IMR-90 (cell line): ENCODE measurements around the gene SERPIND1. TPM values are rescaled to one million over a fixed set of nuclear protein-coding genes. Genes with fewer than 3 reads are reported as not detected.

Experiments used
- ATAC-seq: fragments of 200-7000 bp; cut with Tn5 transposase; 2 replicates; pipeline ENCODE4 v1.9.1; 2020; ENCODE audit warnings: low read depth, mild to moderate bottlenecking, moderate library complexity
- BruUV-seq: library from RNA; stranded (reverse); fragments of 400-500 nt; replicated peaks from 2 replicates; lab custom pipeline; 2021; lab: Mats Ljungman, UMichigan
- CTCF ChIA-PET: fragments of 300-600 bp; formaldehyde crosslinking; extraction: SDS; loops from one replicate; lab custom pipeline; 2021; ENCODE audit warnings: antibody characterized with exemption; lab: Yijun Ruan, JAX
- POLR2A ChIA-PET: fragments of 300-600 bp; sonication (Branson Sonifier 250); formaldehyde crosslinking; loops from one replicate; lab custom pipeline; 2022; ENCODE audit warnings: antibody characterized with exemption; ENCODE audit not compliant: unreplicated experiment; lab: Charles Lee
- DNase-seq: peaks from one replicate; pipeline ENCODE4 v3.0.0; 2013
- H2AFZ ChIP-seq: replicated peaks from 2 replicates; pipeline ENCODE3; 2013; ENCODE audit warnings: low read length, mild to moderate bottlenecking; ENCODE audit not compliant: poor library complexity
- H2AK5ac ChIP-seq: 2 replicates; pipeline ENCODE4 v1.6.1; 2013; ENCODE audit warnings: low read depth, low read length, inconsistent platforms
- H2AK9ac ChIP-seq: replicated peaks from 2 replicates; pipeline ENCODE3; 2013; ENCODE audit warnings: mild to moderate bottlenecking, low read depth, low read length, moderate library complexity; ENCODE audit not compliant: poor library complexity
- H2BK120ac ChIP-seq: 2 replicates; pipeline ENCODE4 v1.6.1; 2013; ENCODE audit warnings: low read depth, low read length, inconsistent platforms
- H2BK15ac ChIP-seq: 3 replicates; pipeline ENCODE4 v1.6.1; 2013; ENCODE audit warnings: low read depth, low read length, inconsistent platforms
- H2BK20ac ChIP-seq: 2 replicates; pipeline ENCODE4 v1.6.1; 2013; ENCODE audit warnings: low read depth, mild to moderate bottlenecking, inconsistent platforms, low read length, moderate library complexity
- H2BK5ac ChIP-seq: 2 replicates; pipeline ENCODE4 v1.6.1; 2013; ENCODE audit warnings: mild to moderate bottlenecking, low read depth, low read length, inconsistent platforms; ENCODE audit not compliant: poor library complexity, severe bottlenecking
- H3K14ac ChIP-seq: replicated peaks from 2 replicates; pipeline ENCODE4 v1.6.1; 2013; ENCODE audit warnings: low read depth, low read length, inconsistent platforms
- H3K18ac ChIP-seq: 2 replicates; pipeline ENCODE4 v1.6.1; 2013; ENCODE audit warnings: low read depth, low read length, control low read depth
- H3K23ac ChIP-seq: 2 replicates; pipeline ENCODE4 v1.6.1; 2013; ENCODE audit warnings: low read depth, low read length, inconsistent platforms
- H3K27ac ChIP-seq: 2 replicates; pipeline ENCODE4 v1.5.1; 2013; ENCODE audit warnings: mild to moderate bottlenecking, control low read depth, low read length; ENCODE audit not compliant: insufficient read depth
- H3K27me3 ChIP-seq: 2 replicates; pipeline ENCODE4 v1.6.1; 2013; ENCODE audit warnings: low read length; ENCODE audit not compliant: control insufficient read depth, insufficient read depth
- H3K36me3 ChIP-seq: 2 replicates; pipeline ENCODE4 v1.6.1; 2013; ENCODE audit warnings: low read length, mixed read lengths; ENCODE audit not compliant: control insufficient read depth, insufficient read depth
- H3K4ac ChIP-seq: 2 replicates; pipeline ENCODE4 v1.6.1; 2013; ENCODE audit warnings: low read depth, low read length, inconsistent platforms
- H3K4me1 ChIP-seq: 2 replicates; pipeline ENCODE4 v1.6.1; 2013; ENCODE audit warnings: low read length, mixed read lengths; ENCODE audit not compliant: control insufficient read depth, insufficient read depth
- H3K4me2 ChIP-seq: 2 replicates; pipeline ENCODE4 v1.6.1; 2013; ENCODE audit warnings: low read depth, mild to moderate bottlenecking, control low read depth, low read length, moderate library complexity
- H3K4me3 ChIP-seq: 2 replicates; pipeline ENCODE4 v1.5.1; 2013; ENCODE audit warnings: low read depth, mild to moderate bottlenecking, control low read depth, low read length, moderate library complexity; ENCODE audit not compliant: insufficient read depth
- H3K56ac ChIP-seq: 2 replicates; pipeline ENCODE4 v1.6.1; 2013; ENCODE audit warnings: low read length, inconsistent platforms; ENCODE audit not compliant: insufficient read depth; ENCODE audit errors: extremely low read depth
- H3K79me1 ChIP-seq, 2 experiments: 2 replicates each; pipeline ENCODE4 v1.6.1; 2013; ENCODE audit warnings: low read length in 2 of 2, inconsistent platforms in 1 of 2, low read depth in 1 of 2
- H3K9ac ChIP-seq: 2 replicates; pipeline ENCODE4 v1.6.1; 2013; ENCODE audit warnings: low read depth, low read length, control low read depth
- H3K9me1 ChIP-seq: 2 replicates; pipeline ENCODE4 v1.6.1; 2013; ENCODE audit warnings: low read length, inconsistent platforms; ENCODE audit not compliant: insufficient read depth
- H3K9me3 ChIP-seq: 2 replicates; pipeline ENCODE4 v1.6.1; 2013; ENCODE audit warnings: low read length; ENCODE audit not compliant: control insufficient read depth, insufficient read depth
- H4K20me1 ChIP-seq: 2 replicates; pipeline ENCODE4 v1.6.1; 2013; ENCODE audit warnings: low read length, inconsistent platforms; ENCODE audit not compliant: insufficient read depth
- H4K5ac ChIP-seq: 2 replicates; pipeline ENCODE4 v1.6.1; 2013; ENCODE audit warnings: mild to moderate bottlenecking, low read depth, low read length, control low read depth
- H4K8ac ChIP-seq, 2 experiments: 2 replicates each; pipeline ENCODE4 v1.6.1; 2013; ENCODE audit warnings: low read depth in 2 of 2, low read length in 2 of 2, control low read depth in 1 of 2, inconsistent platforms in 1 of 2
- H4K91ac ChIP-seq: 2 replicates; pipeline ENCODE4 v1.6.1; 2013; ENCODE audit warnings: low read depth, low read length, inconsistent platforms; ENCODE audit not compliant: insufficient read depth
- BHLHE40 ChIP-seq: fragments of 150-350 bp; IDR thresholded peaks from 2 replicates; pipeline ENCODE4 v1.6.1; 2016; ENCODE audit warnings: mild to moderate bottlenecking, low read depth, low read length
- CEBPB ChIP-seq: IDR thresholded peaks from 2 replicates; pipeline ENCODE4 v1.6.1; 2012; ENCODE audit warnings: low read depth, low read length, improper control_type of control experiment
- CHD1 ChIP-seq: IDR thresholded peaks from 2 replicates; pipeline ENCODE4 v1.6.1; 2012; ENCODE audit warnings: low read depth, low read length, improper control_type of control experiment
- MAFK ChIP-seq: IDR thresholded peaks from 2 replicates; pipeline ENCODE4 v1.6.1; 2012; ENCODE audit warnings: low read depth, low read length, improper control_type of control experiment
- MAZ ChIP-seq: IDR thresholded peaks from 2 replicates; pipeline ENCODE4 v1.6.1; 2012; ENCODE audit warnings: low read depth, mild to moderate bottlenecking, low read length, improper control_type of control experiment, moderate library complexity, borderline replicate concordance
- MXI1 ChIP-seq: IDR thresholded peaks from 2 replicates; pipeline ENCODE4 v1.6.1; 2012; ENCODE audit warnings: low read depth, mild to moderate bottlenecking, low read length, moderate library complexity, borderline replicate concordance
- NFE2L2 ChIP-seq: fragments of 150-350 bp; IDR thresholded peaks from 2 replicates; pipeline ENCODE4 v1.6.1; 2016; ENCODE audit warnings: low read depth, mild to moderate bottlenecking, low read length
- POLR2A ChIP-seq: IDR thresholded peaks from 2 replicates; pipeline ENCODE4 v1.6.1; 2012; ENCODE audit warnings: mild to moderate bottlenecking, low read depth, low read length
- RAD21 ChIP-seq: IDR thresholded peaks from 2 replicates; pipeline ENCODE4 v1.6.1; 2012; ENCODE audit warnings: low read length, improper control_type of control experiment
- RCOR1 ChIP-seq: IDR thresholded peaks from 2 replicates; pipeline ENCODE4 v1.6.1; 2012; ENCODE audit warnings: mild to moderate bottlenecking, low read length, improper control_type of control experiment; ENCODE audit not compliant: insufficient replicate concordance
- SMC3 ChIP-seq: fragments of 150-350 bp; IDR thresholded peaks from 2 replicates; pipeline ENCODE4 v1.6.1; 2016; ENCODE audit warnings: low read depth, mild to moderate bottlenecking, antibody characterized with exemption, low read length, moderate library complexity
- WGBS, 2 experiments: methylation state at CpG; one replicate each; pipeline versions ENCODE4 v1.1.5 to v1.1.7; 2013; ENCODE audit warnings: missing lambda C conversion rate in 2 of 2; ENCODE audit not compliant: insufficient read length in 1 of 2; ENCODE audit errors: extremely low coverage in 2 of 2; 5-methylcytosine and 5-hydroxymethylcytosine counted together
- dilution Hi-C: fragments of 300-500 bp; cut with HindIII; formaldehyde crosslinking; loops from one replicate; pipeline ENCODE4 v1.14.3; 2018; ENCODE audit warnings: low sequenced_read_pairs; ENCODE audit not compliant: unreplicated experiment
- in situ Hi-C: fragments of 300-500 bp; cut with MboI; formaldehyde crosslinking; loops from 3 replicates; pipeline ENCODE4 v1.14.3; 2019; ENCODE audit warnings: low sequenced_read_pairs, inconsistent platforms, mixed read lengths
- intact Hi-C: fragments of 100-400 bp; cut with micrococcal nuclease; formaldehyde crosslinking; loops from 2 replicates; pipeline ENCODE4 v1.10.0; 2022
- polyA plus RNA-seq, 3 experiments: library from polyadenylated mRNA; depleted of rRNA; stranded (reverse); fragments of >200 nt; gene quantifications; 2 replicates each; pipeline ENCODE4 v1.2.3, GENCODE V29; 2012; ENCODE audit warnings: low replicate concordance in 1 of 3
- total RNA-seq: library from RNA; depleted of rRNA; stranded (reverse); fragments of >200 nt; gene quantifications from 2 replicates; pipeline ENCODE4 v1.2.3, GENCODE V29; 2012
- TF ChIP-seq, protein P1 (sequence below): fragments of 150-350 bp; IDR thresholded peaks from 2 replicates; pipeline ENCODE4 v1.6.1; 2017; ENCODE audit warnings: mild to moderate bottlenecking, antibody characterized with exemption, low read length, low read depth
- TF ChIP-seq, protein P2 (sequence below): fragments of 150-350 bp; IDR thresholded peaks from 2 replicates; pipeline ENCODE4 v1.6.1; 2016; ENCODE audit warnings: low read depth, mild to moderate bottlenecking, low read length, moderate library complexity, borderline replicate concordance
- TF ChIP-seq, protein P3 (sequence below): conservative IDR thresholded peaks from 2 replicates; pipeline ENCODE4 v1.5.1; 2012; ENCODE audit warnings: mild to moderate bottlenecking, low read depth, low read length, improper control_type of control experiment

SERPIND1 gene
- total and polyA plus RNA-seq, 2 of the 4 experiments (the other 2 are of a cell fraction) = 0.12 TPM; not detected in 1

DNA sequence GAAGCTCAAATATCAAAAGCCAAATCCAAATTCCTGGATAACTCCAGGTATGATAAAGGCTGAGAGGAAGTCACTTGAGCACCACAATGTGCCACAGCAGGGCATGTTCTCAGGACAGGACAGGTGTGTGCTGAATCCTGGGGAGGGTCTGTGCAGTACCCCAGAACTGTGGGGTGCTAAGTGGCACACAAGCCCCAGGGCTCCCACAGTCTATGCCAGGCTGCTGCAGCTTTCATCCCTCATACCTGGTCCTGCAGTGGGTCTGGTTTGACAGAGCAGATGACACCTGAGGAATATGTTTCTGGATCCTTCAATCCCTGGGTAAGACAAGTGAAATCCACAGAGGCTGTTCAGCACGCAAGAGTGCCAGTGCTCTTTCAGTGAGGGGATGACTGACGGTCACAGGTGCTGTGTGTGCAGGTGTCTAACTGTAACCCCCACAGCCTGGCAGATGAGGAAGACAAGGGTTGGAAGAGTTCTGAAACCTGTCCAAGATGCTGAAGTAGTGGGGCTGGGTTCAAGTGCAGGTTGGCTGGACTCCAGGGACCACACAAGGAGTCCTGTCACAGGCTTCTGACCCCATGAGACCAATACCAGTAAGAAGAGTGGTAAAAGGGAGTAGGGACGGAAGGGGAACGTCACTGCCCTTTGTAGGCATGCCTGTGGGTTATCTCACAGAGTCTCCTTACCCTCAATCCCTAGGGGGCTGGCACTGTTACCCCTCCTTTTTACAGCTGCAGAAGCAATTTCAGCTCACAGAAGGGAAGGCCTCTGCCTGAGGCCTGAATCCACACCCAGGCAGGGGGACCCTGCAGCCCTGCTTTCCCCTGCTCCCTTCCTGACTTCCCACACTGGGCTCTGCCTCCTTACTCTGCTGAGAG lies 14.1 kb downstream of the SERPIND1 start:
- no peak overlapping the region for H3K56ac ChIP-seq
- CTCF ChIA-PET = no interaction called here
- H3K9ac ChIP-seq = no peak overlapping the region
- in situ Hi-C loops = loop anchor here (10.0 kb wide), 1 partner anchor 63 kb away; no protein-coding TSS in a partner anchor
- H2BK5ac ChIP-seq = no peak overlapping the region
- no peak overlapping the region for H3K4ac ChIP-seq
- H2AK9ac ChIP-seq = peak overlapping the region; percentile 8
- no peak overlapping the region for H4K8ac ChIP-seq
- no peak overlapping the region for H2AFZ ChIP-seq
- H2BK15ac ChIP-seq = no peak overlapping the region
- no peak overlapping the region for H2BK120ac ChIP-seq
- WGBS, 2 experiments = no CpG with 5 or more reads among the region's 4 CpGs
- intact Hi-C loops = no loop called here
- H3K4me2 ChIP-seq = no peak overlapping the region
- BruUV-seq = no TSS peak
- no peak overlapping the region for H4K5ac ChIP-seq
- H3K27ac ChIP-seq = no peak overlapping the region
- peaks cover 40% of the 10 kb centered on the region for H3K36me3 ChIP-seq
- no peak overlapping the region for H3K14ac ChIP-seq
- POLR2A ChIA-PET = no interaction called here
- 0 out of 2 replicates have a peak, but pooled peaks cover 3% of the 10 kb centered on the region for H4K20me1 ChIP-seq
- ATAC-seq (no peak), DNase-seq (no peak)
- H4K91ac ChIP-seq = no peak overlapping the region
- H2BK20ac ChIP-seq = no peak overlapping the region
- peaks cover 10% of the 10 kb centered on the region for H3K9me1 ChIP-seq
- no peaks in the 10 kb centered on the region for H3K9me3 ChIP-seq
- H3K27me3 ChIP-seq = no peaks in the 10 kb centered on the region
- no peak overlapping the region for H3K23ac ChIP-seq
- no peak overlapping the region for H3K4me3 ChIP-seq
- H3K4me1 ChIP-seq = peaks cover 2% of the 10 kb centered on the region; the same call in 1 of the 2 replicates
- dilution Hi-C loops = no loop called here
- H3K18ac ChIP-seq = no peak overlapping the region
- H3K79me1 ChIP-seq = peaks cover 0 to 12% of the 10 kb centered on the region in 2 experiments; a peak in 2 of 4 replicates
- no peak overlapping the region for H2AK5ac ChIP-seq
- no peak for TF ChIP-seq NFE2L2
- no peak for TF ChIP-seq SMC3
- TF ChIP-seq CEBPB = no peak
- no peak for TF ChIP-seq MXI1
- TF ChIP-seq MAZ = no peak
- no peak for TF ChIP-seq BHLHE40
- no peak for TF ChIP-seq CHD1
- TF ChIP-seq, protein P1, sequence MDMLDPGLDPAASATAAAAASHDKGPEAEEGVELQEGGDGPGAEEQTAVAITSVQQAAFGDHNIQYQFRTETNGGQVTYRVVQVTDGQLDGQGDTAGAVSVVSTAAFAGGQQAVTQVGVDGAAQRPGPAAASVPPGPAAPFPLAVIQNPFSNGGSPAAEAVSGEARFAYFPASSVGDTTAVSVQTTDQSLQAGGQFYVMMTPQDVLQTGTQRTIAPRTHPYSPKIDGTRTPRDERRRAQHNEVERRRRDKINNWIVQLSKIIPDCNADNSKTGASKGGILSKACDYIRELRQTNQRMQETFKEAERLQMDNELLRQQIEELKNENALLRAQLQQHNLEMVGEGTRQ = no peak
- no peak for TF ChIP-seq POLR2A
- TF ChIP-seq RCOR1 = no peak
- TF ChIP-seq RAD21 = no peak
- TF ChIP-seq, protein P2, sequence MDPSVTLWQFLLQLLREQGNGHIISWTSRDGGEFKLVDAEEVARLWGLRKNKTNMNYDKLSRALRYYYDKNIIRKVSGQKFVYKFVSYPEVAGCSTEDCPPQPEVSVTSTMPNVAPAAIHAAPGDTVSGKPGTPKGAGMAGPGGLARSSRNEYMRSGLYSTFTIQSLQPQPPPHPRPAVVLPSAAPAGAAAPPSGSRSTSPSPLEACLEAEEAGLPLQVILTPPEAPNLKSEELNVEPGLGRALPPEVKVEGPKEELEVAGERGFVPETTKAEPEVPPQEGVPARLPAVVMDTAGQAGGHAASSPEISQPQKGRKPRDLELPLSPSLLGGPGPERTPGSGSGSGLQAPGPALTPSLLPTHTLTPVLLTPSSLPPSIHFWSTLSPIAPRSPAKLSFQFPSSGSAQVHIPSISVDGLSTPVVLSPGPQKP = no peak
- TF ChIP-seq, protein P3, sequence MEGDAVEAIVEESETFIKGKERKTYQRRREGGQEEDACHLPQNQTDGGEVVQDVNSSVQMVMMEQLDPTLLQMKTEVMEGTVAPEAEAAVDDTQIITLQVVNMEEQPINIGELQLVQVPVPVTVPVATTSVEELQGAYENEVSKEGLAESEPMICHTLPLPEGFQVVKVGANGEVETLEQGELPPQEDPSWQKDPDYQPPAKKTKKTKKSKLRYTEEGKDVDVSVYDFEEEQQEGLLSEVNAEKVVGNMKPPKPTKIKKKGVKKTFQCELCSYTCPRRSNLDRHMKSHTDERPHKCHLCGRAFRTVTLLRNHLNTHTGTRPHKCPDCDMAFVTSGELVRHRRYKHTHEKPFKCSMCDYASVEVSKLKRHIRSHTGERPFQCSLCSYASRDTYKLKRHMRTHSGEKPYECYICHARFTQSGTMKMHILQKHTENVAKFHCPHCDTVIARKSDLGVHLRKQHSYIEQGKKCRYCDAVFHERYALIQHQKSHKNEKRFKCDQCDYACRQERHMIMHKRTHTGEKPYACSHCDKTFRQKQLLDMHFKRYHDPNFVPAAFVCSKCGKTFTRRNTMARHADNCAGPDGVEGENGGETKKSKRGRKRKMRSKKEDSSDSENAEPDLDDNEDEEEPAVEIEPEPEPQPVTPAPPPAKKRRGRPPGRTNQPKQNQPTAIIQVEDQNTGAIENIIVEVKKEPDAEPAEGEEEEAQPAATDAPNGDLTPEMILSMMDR = no peak
- no peak for TF ChIP-seq MAFK
